Stimulated activated CD8-positive, alpha-beta memory T cell treated with anti-CD3 and anti-CD28 coated beads, Interleukin-7, amount 100 ng/mL, for 24 hours (primary cell): ENCODE data around the gene C4B.
A peak's percentile ranks its signal among the peaks of the same experiment; 100 is the strongest.
"Not testable (repeated sequence)": the region's sequence is repeated elsewhere in the genome, so short reads cannot be mapped to it uniquely, and the experiment has no call there.

Experiments used
- DNase-seq: peaks from one replicate; pipeline ENCODE4 v3.0.0-alpha.2; 2020; ENCODE audit warnings: low read depth

Gene C4B

GRCh38 chr6:32037136-32037535, 22.5 kb downstream of the C4B start:
- DNase-seq, result not testable (repeated sequence)

GRCh38 chr6:32037598-32038524, 23.3 kb downstream of the C4B start, which contains the start of gene CYP21A2:
Gene CYP21A2, plus strand, starts transcription at chr6:32038415. Its CDS starts 8 bp downstream, at chr6:32038423.
- DNase-seq, result not testable (repeated sequence)

GRCh38 chr6:32038878-32039277, 24.3 kb downstream of the C4B start:
- DNase-seq, result not testable (repeated sequence)

GRCh38 chr6:32039321-32040274, 25.0 kb downstream of the C4B start:
- DNase-seq, result not testable (repeated sequence)

GRCh38 chr6:32040299-32041049, 25.9 kb downstream of the C4B start:
- not testable (repeated sequence) for DNase-seq

GRCh38 chr6:32041050-32041321, 26.4 kb downstream of the C4B start:
- not testable (repeated sequence) for DNase-seq

GRCh38 chr6:32041385-32041784, 26.8 kb downstream of the C4B start:
- DNase-seq, result not testable (repeated sequence)

- DNase-seq, result not testable (repeated sequence)
Observed at GRCh38 chr6:32042276-32042675, 27.7 kb downstream of the C4B start.

- not testable (repeated sequence) for DNase-seq
Observed at GRCh38 chr6:32043589-32044380, 29.2 kb downstream of the C4B start.

- DNase-seq, result not testable (repeated sequence)
Observed at GRCh38 chr6:32044916-32045315, 30.3 kb downstream of the C4B start.

GRCh38 chr6:32045811-32046449, 31.3 kb downstream of the C4B start:
- DNase-seq, result no peak

- DNase-seq, result no peak
Observed at GRCh38 chr6:32046450-32047083, 32.0 kb downstream of the C4B start.

GRCh38 chr6:32047084-32047478, 32.5 kb downstream of the C4B start:
- DNase-seq, result no peak

GRCh38 chr6:32047539-32047854, 32.9 kb downstream of the C4B start:
- no peak for DNase-seq

- DNase-seq, result peak; percentile 40
Observed at GRCh38 chr6:32047855-32048766, 33.5 kb downstream of the C4B start.

GRCh38 chr6:32049149-32049548, 34.6 kb downstream of the C4B start:
- not testable (repeated sequence) for DNase-seq

GRCh38 chr6:32049736-32050135, 35.1 kb downstream of the C4B start:
- DNase-seq, result not testable (repeated sequence)

- DNase-seq, result no peak
Observed at GRCh38 chr6:32050562-32050961, 36.0 kb downstream of the C4B start.

- DNase-seq, result not testable (repeated sequence)
Observed at GRCh38 chr6:32052626-32053025, 38.0 kb downstream of the C4B start.
